KOPT-K1 (cell line): ENCODE measurements around the gene AGRN.

Source experiments
- H3K27ac ChIP-seq: fragments of 200-600 bp; sonication (generic); 2 replicates; pipeline ENCODE4 v1.5.1; 2016; ENCODE audit warnings: antibody characterized with exemption, mild to moderate bottlenecking, low read depth, low read length; ENCODE audit not compliant: poor library complexity, severe bottlenecking
- H3K36me3 ChIP-seq: fragments of 200-600 bp; sonication (generic); 2 replicates; pipeline ENCODE4 v1.5.1; 2017; ENCODE audit warnings: antibody characterized with exemption, mild to moderate bottlenecking, low read length, moderate library complexity; ENCODE audit not compliant: insufficient read depth
- H3K9me3 ChIP-seq: fragments of 200-600 bp; sonication (generic); 2 replicates; pipeline ENCODE4 v1.5.1; 2017; ENCODE audit warnings: antibody characterized with exemption, low read length, mild to moderate bottlenecking; ENCODE audit not compliant: insufficient read depth, poor library complexity, severe bottlenecking

Gene AGRN

GRCh38 chr1:1031659-1032235 is 11.8 kb downstream of the AGRN start:
- H3K27ac ChIP-seq, result no peak overlapping the region
- H3K9me3 ChIP-seq, result no peaks in the 10 kb centered on the region
- no peaks in the 10 kb centered on the region for H3K36me3 ChIP-seq

- Histone ChIP-seq H3K27ac (no peak overlapping the region), H3K9me3 (no peaks in the 10 kb centered on the region), H3K36me3 (no peaks in the 10 kb centered on the region)
These were observed 12.5 kb downstream of the AGRN start for GRCh38 chr1:1032424-1032823.

GRCh38 chr1:1033009-1033587 is 13.2 kb downstream of the AGRN start:
- Histone ChIP-seq H3K36me3 (no peaks in the 10 kb centered on the region), H3K9me3 (no peaks in the 10 kb centered on the region), H3K27ac (no peak overlapping the region)

- Histone ChIP-seq H3K36me3 (no peaks in the 10 kb centered on the region), H3K9me3 (no peaks in the 10 kb centered on the region), H3K27ac (no peak overlapping the region)
These were observed 14.0 kb downstream of the AGRN start for GRCh38 chr1:1033731-1034438.

- H3K9me3 ChIP-seq, result no peaks in the 10 kb centered on the region
- H3K36me3 ChIP-seq, result no peaks in the 10 kb centered on the region
- no peak overlapping the region for H3K27ac ChIP-seq
These were observed 14.5 kb downstream of the AGRN start for GRCh38 chr1:1034439-1034781.

GRCh38 chr1:1035291-1035943 is 15.5 kb downstream of the AGRN start:
- H3K9me3 ChIP-seq, result no peaks in the 10 kb centered on the region
- no peak overlapping the region for H3K27ac ChIP-seq
- H3K36me3 ChIP-seq, result no peaks in the 10 kb centered on the region

GRCh38 chr1:1037366-1038327 is 17.7 kb downstream of the AGRN start:
- Histone ChIP-seq H3K36me3 (no peaks in the 10 kb centered on the region), H3K9me3 (no peaks in the 10 kb centered on the region), H3K27ac (no peak overlapping the region)

GRCh38 chr1:1038694-1039093 is 18.8 kb downstream of the AGRN start:
- Histone ChIP-seq H3K36me3 (no peaks in the 10 kb centered on the region), H3K27ac (no peak overlapping the region)

GRCh38 chr1:1039145-1039910 is 19.4 kb downstream of the AGRN start:
- no peaks in the 10 kb centered on the region for H3K9me3 ChIP-seq
- no peaks in the 10 kb centered on the region for H3K36me3 ChIP-seq
- no peak overlapping the region for H3K27ac ChIP-seq

More at GRCh38 chr1:1038694-1039093, 18.8 kb downstream of the AGRN start:
- no peaks in the 10 kb centered on the region for H3K9me3 ChIP-seq

GRCh38 chr1:1040004-1040991 is 20.4 kb downstream of the AGRN start:
- no peak overlapping the region for H3K27ac ChIP-seq
- no peaks in the 10 kb centered on the region for H3K36me3 ChIP-seq
- H3K9me3 ChIP-seq, result no peaks in the 10 kb centered on the region

- no peaks in the 10 kb centered on the region for H3K9me3 ChIP-seq
- no peak overlapping the region for H3K27ac ChIP-seq
- no peaks in the 10 kb centered on the region for H3K36me3 ChIP-seq
These were observed 21.2 kb downstream of the AGRN start for GRCh38 chr1:1041092-1041523.

GRCh38 chr1:1041873-1042272 is 22.0 kb downstream of the AGRN start:
- Histone ChIP-seq H3K9me3 (no peaks in the 10 kb centered on the region), H3K36me3 (no peaks in the 10 kb centered on the region)

GRCh38 chr1:1042835-1043234 is 22.9 kb downstream of the AGRN start:
- no peaks in the 10 kb centered on the region for H3K9me3 ChIP-seq
- H3K27ac ChIP-seq, result no peak overlapping the region
- H3K36me3 ChIP-seq, result no peaks in the 10 kb centered on the region

More at GRCh38 chr1:1041873-1042272, 22.0 kb downstream of the AGRN start:
- H3K27ac ChIP-seq, result no peak overlapping the region
